ENCODE measurements around the gene CTDSP1. TPM values are rescaled to one million over a fixed set of nuclear protein-coding genes. Genes with fewer than 3 reads are reported as not detected.

CTDSP1 gene
- total and polyA plus RNA-seq, 8 donors, result 43.3 to 188 (median 108) TPM

- H3K36me3 ChIP-seq, result peaks cover 35 to 44% (median 41%) of the 10 kb centered on the region in 4 donors
- no peak for DNase-seq
- peak overlapping the region; percentile 74 to 97 (median 94) for H3K4me3 ChIP-seq
- TF ChIP-seq POLR2AphosphoS5 (IDR thresholded peaks at IDR 0.05) (no peak), POLR2A (IDR thresholded peaks at IDR 0.05) (no peak), EP300 (IDR thresholded peaks at IDR 0.05) (no peak), CTCF (IDR thresholded peaks at IDR 0.05) (no peak)
- WGBS, 5 donors, result 19 to 72% (median 61%) methylated on average over 4 to 9 of the region's 9 CpGs
- intact Hi-C loops (cut with DNase I; ENCODE audit: low total_unique reads), result no loop called here
- peak overlapping the region; percentile 97 to 100 (median 100) for H3K27ac ChIP-seq
- peaks cover 65 to 80% (median 77%) of the 10 kb centered on the region in 4 donors for H3K4me1 ChIP-seq
- no peaks in the 10 kb centered on the region for H3K9me3 ChIP-seq
- no peaks in the 10 kb centered on the region for H3K27me3 ChIP-seq
These were observed 2.2 kb downstream of the CTDSP1 start for GRCh38 chr2:218401890-218402289.

- H3K27ac ChIP-seq, result peak overlapping the region; percentile 97 to 100 (median 100)
- H3K36me3 ChIP-seq, result peaks cover 35 to 44% (median 41%) of the 10 kb centered on the region in 4 donors
- 23 to 56% (median 37%) methylated on average over 7 to 8 of the region's 8 CpGs for WGBS, 5 donors
- H3K4me3 ChIP-seq, result peak overlapping the region in 2 of 4 donors; percentile 74 to 94
- no peaks in the 10 kb centered on the region for H3K27me3 ChIP-seq
- no peak for DNase-seq
- H3K9me3 ChIP-seq, result no peaks in the 10 kb centered on the region
- TF ChIP-seq POLR2A (IDR thresholded peaks at IDR 0.05) (no peak), EP300 (IDR thresholded peaks at IDR 0.05) (no peak), CTCF (IDR thresholded peaks at IDR 0.05) (no peak), POLR2AphosphoS5 (IDR thresholded peaks at IDR 0.05) (no peak)
- H3K4me1 ChIP-seq, result peaks cover 65 to 80% (median 77%) of the 10 kb centered on the region in 4 donors
- intact Hi-C loops (cut with DNase I; ENCODE audit: low total_unique reads), result no loop called here
These were observed 2.8 kb downstream of the CTDSP1 start for GRCh38 chr2:218402491-218402901.

GRCh38 chr2:218402911-218403411, 3.3 kb downstream of the CTDSP1 start:
- H3K27me3 ChIP-seq, result no peaks in the 10 kb centered on the region
- intact Hi-C loops (cut with DNase I; ENCODE audit: low total_unique reads), result no loop called here
- no peaks in the 10 kb centered on the region for H3K9me3 ChIP-seq
- DNase-seq, result no peak
- TF ChIP-seq POLR2A (IDR thresholded peaks at IDR 0.05) (no peak), EP300 (IDR thresholded peaks at IDR 0.05) (no peak), CTCF (IDR thresholded peaks at IDR 0.05) (no peak), POLR2AphosphoS5 (IDR thresholded peaks at IDR 0.05) (no peak)
- H3K36me3 ChIP-seq, result peaks cover 35 to 44% (median 41%) of the 10 kb centered on the region in 4 donors
- H3K4me1 ChIP-seq, result peaks cover 65 to 80% (median 77%) of the 10 kb centered on the region in 4 donors
- H3K4me3 ChIP-seq, result peak overlapping the region in 1 of 4 donors; percentile 94
- H3K27ac ChIP-seq, result peak overlapping the region in 4 of 5 donors; percentile 98 to 100 (median 100)
- WGBS, 5 donors, result 72 to 76% (median 73%) methylated on average over 12 to 26 of the region's 26 CpGs; no CpG with 5 or more reads in 1 of the 5 donors

- no peak for DNase-seq
- intact Hi-C loops (cut with DNase I; ENCODE audit: low total_unique reads), result no loop called here
- no peaks in the 10 kb centered on the region for H3K9me3 ChIP-seq
- H3K27me3 ChIP-seq, result no peaks in the 10 kb centered on the region
- H3K4me1 ChIP-seq, result peaks cover 61 to 76% (median 73%) of the 10 kb centered on the region in 4 donors
- TF ChIP-seq POLR2A (IDR thresholded peaks at IDR 0.05) (no peak), POLR2AphosphoS5 (IDR thresholded peaks at IDR 0.05) (no peak), CTCF (IDR thresholded peaks at IDR 0.05) (no peak), EP300 (IDR thresholded peaks at IDR 0.05) (no peak)
- WGBS, 5 donors, result 47 to 70% (median 68%) methylated on average over 7 of the region's 7 CpGs
- peaks cover 35 to 44% (median 41%) of the 10 kb centered on the region in 4 donors for H3K36me3 ChIP-seq
- peak overlapping the region in 4 of 5 donors; percentile 18 to 100 (median 95) for H3K27ac ChIP-seq
- H3K4me3 ChIP-seq, result peak overlapping the region in 1 of 4 donors; percentile 94
These were observed 4.1 kb downstream of the CTDSP1 start for GRCh38 chr2:218403810-218404209.
